ENCODE measurements around the gene TUBG2.
A peak's percentile ranks its signal among the peaks of the same experiment; 100 is the strongest.
"Not testable (repeated sequence)": the region's sequence is repeated elsewhere in the genome, so short reads cannot be mapped to it uniquely, and the experiment has no call there.

TUBG2 gene

DNA sequence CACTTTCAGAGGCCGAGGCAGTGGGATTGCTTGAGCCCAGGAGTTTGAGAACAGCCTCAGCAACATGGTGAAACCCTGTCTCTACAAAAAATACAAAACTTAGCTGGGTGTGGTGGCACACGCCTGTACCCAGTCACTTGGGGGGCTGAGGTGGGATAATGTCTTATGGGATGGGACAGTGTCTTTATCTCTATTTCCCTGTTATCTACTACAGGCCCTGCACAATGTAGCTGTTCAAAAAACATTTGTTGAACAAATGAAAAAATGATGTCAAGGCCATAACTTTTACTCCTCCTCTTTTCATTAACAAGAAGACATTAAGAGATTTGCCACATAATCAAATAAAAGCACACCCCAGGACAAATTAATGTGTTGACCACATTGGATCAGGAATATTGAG lies 35.8 kb upstream of the TUBG2 start:
- Histone ChIP-seq H3K9me3 (replicated peaks in 1 of 11) (no peaks in the 10 kb centered on the region), H3K4me1 (peaks cover 8 to 30% (median 27%) of the 10 kb centered on the region in 10 experiments), H3K4me3 (no peak overlapping the region), H3K4me2 (no peak overlapping the region), H3K9ac (no peak overlapping the region), H3K36me3 (no peaks in the 10 kb centered on the region), H3K27ac (no peak overlapping the region), H4K20me1 (no peaks in the 10 kb centered on the region; a peak in 1 of 22 replicates), H3K27me3 (no peaks in the 10 kb centered on the region)
- TF ChIP-seq Cebpa-rat (IDR thresholded peaks at IDR 0.05): no peak

DNA sequence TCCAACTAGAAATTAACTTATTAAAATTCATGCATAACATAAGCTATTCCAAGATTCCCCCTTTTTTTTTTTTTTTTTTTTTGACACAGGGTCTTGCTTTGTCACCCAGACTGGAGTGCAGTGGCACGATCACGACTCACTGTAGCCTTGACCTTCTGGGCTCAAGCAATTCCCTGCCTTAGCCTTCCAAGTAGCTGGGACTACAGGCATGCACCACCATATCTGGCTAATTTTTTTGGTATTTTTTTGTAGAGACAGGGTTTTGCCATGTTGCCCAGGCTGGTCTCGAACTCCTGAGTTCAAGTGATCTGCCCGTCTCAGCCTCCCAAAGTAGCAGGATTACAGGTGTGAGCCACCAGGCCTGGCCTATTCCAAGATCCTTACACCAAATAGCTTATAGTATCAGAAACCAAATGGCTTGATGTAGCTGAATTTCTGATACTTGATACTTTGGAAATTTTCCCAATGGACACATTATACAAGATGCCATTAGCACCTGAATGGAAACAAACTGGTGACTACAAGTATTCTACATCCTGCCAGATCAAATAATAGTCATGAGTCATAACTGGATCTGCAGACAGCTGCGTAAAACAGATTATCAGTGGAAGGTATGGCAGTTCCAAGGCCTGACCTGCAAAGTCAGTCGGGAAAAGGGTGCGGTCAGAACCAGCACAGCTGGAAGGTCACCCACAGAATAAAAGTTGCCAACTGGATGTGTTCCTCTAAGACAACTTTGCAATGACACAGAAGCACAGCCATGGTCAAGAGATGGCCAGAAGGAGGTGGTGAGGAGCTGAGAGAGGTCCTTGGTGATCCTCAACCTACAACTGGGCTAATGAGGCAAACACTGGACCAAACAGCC lies 35.1 kb upstream of the TUBG2 start:
- no peak overlapping the region for H3K27ac ChIP-seq
- no peaks in the 10 kb centered on the region for H3K36me3 ChIP-seq
- H3K27me3 ChIP-seq: no peaks in the 10 kb centered on the region
- H3K4me3 ChIP-seq: no peak overlapping the region
- peaks cover 2 to 23% (median 20%) of the 10 kb centered on the region in 10 experiments for H3K4me1 ChIP-seq
- no peaks in the 10 kb centered on the region for H3K9me3 ChIP-seq (replicated peaks in 1 of 11)
- no peak overlapping the region for H3K9ac ChIP-seq
- no peaks in the 10 kb centered on the region for H4K20me1 ChIP-seq
- TF ChIP-seq Cebpa-rat (IDR thresholded peaks at IDR 0.05): no peak
- H3K4me2 ChIP-seq: no peak overlapping the region

DNA sequence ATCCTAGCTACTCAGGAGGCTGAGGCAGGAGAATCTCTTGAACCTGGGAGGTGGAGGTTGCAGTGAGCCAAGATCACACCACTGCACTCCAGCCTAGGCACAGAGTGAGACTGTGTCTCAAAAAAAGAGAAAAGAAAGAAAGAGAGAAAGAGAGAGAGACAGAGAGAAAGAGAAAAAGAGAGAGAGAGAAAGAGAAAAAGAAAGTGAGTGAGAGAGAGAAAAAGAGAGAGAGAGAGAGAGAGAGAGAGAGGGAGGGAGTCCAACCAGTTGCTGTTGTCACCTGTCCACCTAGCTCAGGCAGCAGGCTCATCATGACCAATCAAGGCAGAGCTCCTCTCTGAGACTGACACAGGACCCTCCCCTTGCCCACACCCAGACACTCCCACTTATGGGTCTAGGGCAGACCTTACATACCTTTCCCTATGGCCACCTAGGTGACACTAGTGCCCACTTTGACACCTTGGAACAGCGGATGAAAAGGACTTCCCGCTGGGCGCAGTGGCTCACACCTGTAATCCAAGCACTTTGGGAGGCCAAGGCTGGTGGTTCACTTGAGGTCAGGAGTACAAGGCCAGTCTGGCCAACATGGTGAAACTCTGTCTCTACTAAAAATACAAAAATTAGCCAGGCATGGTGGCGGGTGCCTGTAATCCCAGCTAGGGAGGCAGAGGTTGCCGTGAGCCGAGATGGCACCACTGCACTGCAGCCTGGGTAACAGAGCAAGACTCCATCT lies 31.9 kb upstream of the TUBG2 start:
- not testable (repeated sequence) for H3K4me2 ChIP-seq; H3K36me3 ChIP-seq; H3K4me3 ChIP-seq; H3K27me3 ChIP-seq; H3K27ac ChIP-seq; H3K9me3 ChIP-seq (replicated peaks in 1 of 11); H3K9ac ChIP-seq; H4K20me1 ChIP-seq; H3K4me1 ChIP-seq

DNA sequence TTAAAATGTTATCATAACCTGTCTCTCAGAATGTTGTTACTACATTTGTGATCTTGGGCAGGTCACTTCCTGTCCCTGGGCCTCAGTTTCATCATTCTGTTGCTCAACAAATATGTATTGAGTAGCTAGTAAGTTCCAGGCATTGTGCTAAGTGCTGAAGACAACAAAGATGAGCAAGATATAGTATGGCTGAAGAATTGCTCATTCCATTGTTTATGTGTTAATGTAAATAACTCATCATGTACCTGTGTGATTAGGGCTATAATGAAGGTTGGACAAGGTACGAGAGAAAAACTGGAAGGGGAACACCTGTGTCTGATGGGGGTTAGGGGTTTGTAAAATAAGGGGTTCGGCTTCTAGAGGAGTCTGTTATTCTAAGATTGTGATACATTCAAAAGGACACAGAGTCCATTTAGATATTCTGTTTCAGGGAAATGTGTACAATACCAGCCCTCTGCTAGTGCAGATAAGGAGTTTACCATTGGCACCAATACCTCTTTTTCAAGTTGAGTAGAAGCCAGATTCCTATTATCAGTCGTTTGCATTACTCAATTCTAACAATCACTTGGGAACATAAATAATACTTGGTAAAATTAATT lies 29.6 kb upstream of the TUBG2 start:
- Histone ChIP-seq H3K4me2 (no peak overlapping the region), H3K36me3 (no peaks in the 10 kb centered on the region), H3K9me3 (replicated peaks in 1 of 11) (no peaks in the 10 kb centered on the region), H3K4me1 (0 out of 20 replicates have a peak, but pooled peaks cover 0 to 4% (median 0%) of the 10 kb centered on the region in 10 experiments), H3K27ac (no peak overlapping the region), H4K20me1 (no peaks in the 10 kb centered on the region), H3K9ac (no peak overlapping the region), H3K4me3 (no peak overlapping the region), H3K27me3 (no peaks in the 10 kb centered on the region)
- no peak for TF ChIP-seq Cebpa-rat (IDR thresholded peaks at IDR 0.05)

DNA sequence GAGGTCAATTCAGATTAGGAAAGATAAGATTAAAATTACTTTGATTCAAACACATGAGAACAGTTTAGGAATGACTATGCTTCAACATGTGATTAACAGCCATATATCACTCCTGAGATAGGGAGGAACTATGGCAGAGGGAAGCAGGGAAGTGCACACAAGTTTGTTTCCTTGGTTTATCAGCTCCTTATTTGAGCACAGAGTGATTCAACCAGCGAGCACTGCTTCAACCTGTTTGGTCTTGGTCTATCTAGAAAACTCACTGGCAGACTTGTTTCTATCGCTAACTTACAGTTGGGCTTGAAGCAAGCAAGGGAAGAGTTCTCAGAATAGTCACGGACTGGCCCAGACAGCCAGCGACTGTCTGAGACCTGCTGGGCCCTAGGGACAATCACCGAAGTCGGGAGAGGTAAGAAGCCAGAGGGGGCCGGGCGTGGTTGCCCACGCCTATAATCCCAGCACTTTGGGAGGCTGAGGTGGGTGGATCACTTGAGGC lies 26.1 kb upstream of the TUBG2 start:
- no peak for TF ChIP-seq Cebpa-rat (IDR thresholded peaks at IDR 0.05)
- Histone ChIP-seq H3K9me3 (replicated peaks in 1 of 11) (no peaks in the 10 kb centered on the region), H4K20me1 (no peaks in the 10 kb centered on the region), H3K9ac (no peak overlapping the region), H3K36me3 (no peaks in the 10 kb centered on the region), H3K4me1 (0 out of 20 replicates have a peak, but pooled peaks cover 0 to 4% (median 0%) of the 10 kb centered on the region in 10 experiments), H3K4me2 (no peak overlapping the region), H3K4me3 (no peak overlapping the region), H3K27me3 (no peaks in the 10 kb centered on the region), H3K27ac (no peak overlapping the region)

DNA sequence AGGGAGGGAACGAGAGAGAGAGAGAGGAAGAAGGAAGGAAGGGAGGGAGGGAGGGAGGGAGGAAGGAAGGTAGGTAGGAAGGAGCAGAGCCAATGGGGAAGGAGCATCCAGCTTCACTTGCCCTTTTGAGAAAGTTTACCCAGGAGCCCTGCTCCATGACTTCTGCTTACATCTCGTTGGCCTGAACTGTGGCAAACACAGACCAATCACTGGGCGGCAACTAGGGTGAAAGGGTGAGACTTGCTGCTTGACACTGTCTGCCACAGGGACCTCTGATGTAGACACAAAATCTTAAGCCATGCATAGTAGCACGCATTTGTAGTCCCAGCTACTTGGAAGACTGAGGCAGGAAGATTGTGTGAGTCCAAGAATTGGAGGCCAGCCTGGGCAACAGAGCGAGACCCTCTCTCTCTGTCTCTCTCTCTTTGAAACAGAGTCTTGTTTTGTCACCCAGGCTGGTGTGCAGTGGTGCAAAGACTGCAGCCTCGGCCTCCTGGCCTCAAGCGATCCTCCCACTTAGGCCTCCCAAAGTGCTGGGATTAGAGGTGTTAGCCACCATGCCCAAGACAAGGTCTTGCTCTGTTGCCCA lies 19.5 kb upstream of the TUBG2 start:
- TF ChIP-seq Cebpa-rat (IDR thresholded peaks at IDR 0.05): no peak
- Histone ChIP-seq H4K20me1 (no peaks in the 10 kb centered on the region), H3K4me1 (peaks cover 0 to 26% (median 17%) of the 10 kb centered on the region in 10 experiments; a peak in 16 of 20 replicates), H3K4me2 (no peak overlapping the region), H3K36me3 (no peaks in the 10 kb centered on the region), H3K4me3 (no peak overlapping the region), H3K27ac (no peak overlapping the region), H3K9ac (no peak overlapping the region), H3K9me3 (replicated peaks in 1 of 11) (no peaks in the 10 kb centered on the region), H3K27me3 (no peaks in the 10 kb centered on the region)

DNA sequence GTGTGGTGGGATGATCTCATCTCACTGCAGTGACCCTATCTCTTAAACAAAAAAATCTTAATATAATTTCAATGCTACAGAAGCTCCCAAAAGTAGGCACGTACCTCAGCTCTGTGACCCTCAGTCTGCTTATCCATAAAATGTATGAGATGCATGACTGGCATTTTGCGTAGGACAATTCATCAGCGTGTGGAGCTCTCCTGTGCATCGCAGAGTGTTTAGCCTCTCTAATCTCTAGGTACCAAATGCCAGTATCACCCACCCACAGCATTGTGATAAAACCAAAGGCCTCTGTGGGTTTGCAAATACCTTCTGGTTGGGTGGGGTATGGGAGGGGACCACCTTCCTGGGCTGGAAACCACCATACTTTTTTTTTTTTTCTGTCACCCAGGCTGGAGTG lies 19.0 kb upstream of the TUBG2 start:
- peaks cover 0 to 26% (median 17%) of the 10 kb centered on the region in 10 experiments; a peak in 16 of 20 replicates for H3K4me1 ChIP-seq
- no peaks in the 10 kb centered on the region for H3K27me3 ChIP-seq
- H3K4me3 ChIP-seq: no peak overlapping the region
- H3K9ac ChIP-seq: no peak overlapping the region
- H4K20me1 ChIP-seq: no peaks in the 10 kb centered on the region
- no peak for TF ChIP-seq Cebpa-rat (IDR thresholded peaks at IDR 0.05)
- no peaks in the 10 kb centered on the region for H3K36me3 ChIP-seq
- no peaks in the 10 kb centered on the region for H3K9me3 ChIP-seq (replicated peaks in 1 of 11)
- H3K27ac ChIP-seq: no peak overlapping the region
- no peak overlapping the region for H3K4me2 ChIP-seq

DNA sequence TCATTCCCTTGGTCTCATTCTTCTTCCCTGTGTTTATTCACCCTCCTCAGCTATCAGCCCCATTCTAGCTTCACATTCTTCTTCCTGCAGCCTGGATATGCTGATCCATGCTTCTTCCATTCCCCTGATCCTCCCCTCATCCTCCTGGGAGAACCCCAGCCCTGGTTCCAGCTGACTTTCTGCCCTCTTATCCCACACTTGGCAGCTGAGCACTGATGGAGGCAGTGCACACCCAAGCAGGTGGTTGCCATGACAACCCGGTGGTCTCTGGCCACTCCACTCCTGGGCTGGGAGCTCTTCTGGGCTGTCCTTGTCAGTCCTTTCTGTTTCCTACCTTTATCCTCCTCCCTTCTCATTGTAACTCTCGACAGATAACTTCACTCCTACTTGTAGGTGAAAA lies 16.7 kb upstream of the TUBG2 start:
- peaks cover 0 to 39% (median 28%) of the 10 kb centered on the region in 10 experiments; a peak in 17 of 20 replicates for H3K4me1 ChIP-seq
- H3K9me3 ChIP-seq (replicated peaks in 1 of 11): no peaks in the 10 kb centered on the region
- no peaks in the 10 kb centered on the region; a peak in 1 of 22 replicates for H3K27me3 ChIP-seq
- no peaks in the 10 kb centered on the region for H4K20me1 ChIP-seq
- H3K9ac ChIP-seq: peak overlapping the region in 1 of 11 experiments; percentile 35; a peak in 1 of 22 replicates
- no peak overlapping the region for H3K27ac ChIP-seq
- H3K36me3 ChIP-seq: no peaks in the 10 kb centered on the region
- peak overlapping the region in 9 of 11 experiments; percentile 33 to 74 (median 64); a peak in 18 of 22 replicates for H3K4me2 ChIP-seq
- TF ChIP-seq Cebpa-rat (IDR thresholded peaks at IDR 0.05): no peak
- no peak overlapping the region for H3K4me3 ChIP-seq

DNA sequence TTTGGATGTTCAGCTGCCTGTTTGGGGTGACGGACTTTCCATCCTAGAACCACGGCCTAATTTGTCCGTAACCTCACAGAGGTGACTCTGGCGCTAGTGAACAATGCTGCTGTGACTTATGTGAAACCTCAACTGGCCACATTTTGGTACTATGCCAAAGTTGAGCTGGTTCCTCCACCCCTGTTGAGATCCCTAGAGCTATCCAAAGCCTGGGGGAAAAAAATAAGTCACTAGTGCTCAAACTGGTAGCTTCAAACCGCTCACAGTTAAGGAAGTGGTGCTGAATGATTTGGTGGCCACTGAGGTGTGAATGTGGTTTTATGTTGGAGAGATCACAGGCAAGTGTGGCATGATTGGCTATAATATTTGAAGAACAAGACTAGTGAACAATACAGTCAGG lies 11.3 kb upstream of the TUBG2 start:
- Histone ChIP-seq H3K9ac (peak overlapping the region in 1 of 11 experiments; percentile 1; a peak in 1 of 22 replicates), H3K4me2 (peak overlapping the region in 10 of 11 experiments; percentile 33 to 83 (median 63); a peak in 20 of 22 replicates), H3K27ac (no peak overlapping the region), H3K36me3 (no peaks in the 10 kb centered on the region), H4K20me1 (no peaks in the 10 kb centered on the region), H3K9me3 (replicated peaks in 1 of 11) (no peaks in the 10 kb centered on the region), H3K27me3 (no peaks in the 10 kb centered on the region; a peak in 2 of 22 replicates), H3K4me3 (no peak overlapping the region), H3K4me1 (peaks cover 3 to 38% (median 29%) of the 10 kb centered on the region in 10 experiments; a peak in 17 of 20 replicates)
- TF ChIP-seq Cebpa-rat (IDR thresholded peaks at IDR 0.05): no peak
